ENCODE results near the gene CASP6.
A peak's percentile ranks its signal among the peaks of the same experiment; 100 is the strongest.

The CASP6 gene

DNA sequence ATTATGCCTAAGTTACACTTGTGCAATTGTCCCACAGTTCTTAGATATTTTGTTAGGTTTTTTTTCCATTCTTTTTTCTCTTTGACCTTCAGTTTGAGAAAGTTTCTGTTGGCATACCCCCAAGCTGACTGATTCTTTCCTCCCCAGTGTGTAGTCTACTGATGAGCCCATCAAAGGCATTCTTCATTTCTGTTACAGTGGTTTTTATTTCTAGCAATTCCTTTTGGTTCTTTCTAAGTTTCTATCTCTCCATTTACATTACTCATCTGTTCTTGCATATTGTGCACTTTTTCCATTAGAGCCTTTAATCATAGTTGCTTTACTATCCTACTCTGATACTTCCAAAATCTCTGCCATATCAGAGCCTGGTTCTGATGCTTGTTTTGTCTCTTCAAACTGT, 31.9 kb downstream of the CASP6 start:
- no peak for DNase-seq (ENCODE audit: low spot score)

- no peak for DNase-seq (ENCODE audit: low spot score)
These were observed 37.3 kb downstream of the CASP6 start for GRCh38 chr4:109665783-109666485.

DNA sequence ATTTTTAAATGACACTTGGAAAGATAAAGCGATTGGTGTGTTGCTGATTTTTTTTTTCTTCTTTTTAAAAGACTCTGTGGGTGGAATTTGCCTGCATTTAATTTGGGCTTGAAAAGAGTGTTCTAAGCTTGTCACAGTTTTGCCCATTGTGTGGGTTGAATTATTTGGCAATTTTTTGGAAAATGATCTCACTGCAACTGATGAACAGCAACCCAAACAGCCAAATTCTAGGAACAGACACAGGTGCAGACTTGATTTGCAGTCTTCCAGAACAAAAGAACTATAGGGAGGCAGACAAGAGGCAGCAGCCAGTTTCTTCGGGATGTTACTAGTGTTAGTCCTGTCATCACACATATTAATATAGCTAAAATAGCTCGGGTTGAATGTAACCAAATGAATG, 40.5 kb downstream of the CASP6 start:
- no peak for DNase-seq (ENCODE audit: low spot score)

DNA sequence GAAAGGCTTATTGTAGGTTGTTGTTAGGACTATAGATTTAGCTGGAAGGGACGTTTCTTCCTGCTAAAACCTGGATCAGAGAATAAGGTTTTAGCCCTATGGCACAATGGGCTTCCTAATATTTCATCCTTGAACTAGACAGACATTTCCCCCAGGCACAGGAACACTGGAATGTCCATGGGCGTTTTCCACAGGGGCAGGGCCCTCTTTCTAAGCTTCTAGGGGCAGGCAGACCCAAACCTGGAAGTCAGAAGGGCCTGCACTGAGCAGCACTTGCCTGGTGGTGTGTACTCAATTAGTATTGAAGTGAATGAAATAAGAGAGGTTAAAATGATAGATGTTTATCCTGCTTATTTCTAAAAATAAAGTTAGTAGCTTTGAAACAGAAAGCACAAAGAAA, 41.1 kb downstream of the CASP6 start:
- no peak for DNase-seq (ENCODE audit: low spot score)

- DNase-seq (ENCODE audit: low spot score), result peak; percentile 18
These were observed 44.3 kb downstream of the CASP6 start for GRCh38 chr4:109658871-109659410.

- DNase-seq (ENCODE audit: low spot score), result no peak
These were observed 45.3 kb downstream of the CASP6 start for GRCh38 chr4:109657854-109658418.

- DNase-seq (ENCODE audit: low spot score), result no peak
These were observed 47.8 kb downstream of the CASP6 start for GRCh38 chr4:109655396-109655795.

- peak; percentile 77 for DNase-seq (ENCODE audit: low spot score)
These were observed 53.4 kb downstream of the CASP6 start for GRCh38 chr4:109649872-109650271.

GRCh38 chr4:109648997-109649575, 54.2 kb downstream of the CASP6 start:
- no peak for DNase-seq (ENCODE audit: low spot score)

DNA sequence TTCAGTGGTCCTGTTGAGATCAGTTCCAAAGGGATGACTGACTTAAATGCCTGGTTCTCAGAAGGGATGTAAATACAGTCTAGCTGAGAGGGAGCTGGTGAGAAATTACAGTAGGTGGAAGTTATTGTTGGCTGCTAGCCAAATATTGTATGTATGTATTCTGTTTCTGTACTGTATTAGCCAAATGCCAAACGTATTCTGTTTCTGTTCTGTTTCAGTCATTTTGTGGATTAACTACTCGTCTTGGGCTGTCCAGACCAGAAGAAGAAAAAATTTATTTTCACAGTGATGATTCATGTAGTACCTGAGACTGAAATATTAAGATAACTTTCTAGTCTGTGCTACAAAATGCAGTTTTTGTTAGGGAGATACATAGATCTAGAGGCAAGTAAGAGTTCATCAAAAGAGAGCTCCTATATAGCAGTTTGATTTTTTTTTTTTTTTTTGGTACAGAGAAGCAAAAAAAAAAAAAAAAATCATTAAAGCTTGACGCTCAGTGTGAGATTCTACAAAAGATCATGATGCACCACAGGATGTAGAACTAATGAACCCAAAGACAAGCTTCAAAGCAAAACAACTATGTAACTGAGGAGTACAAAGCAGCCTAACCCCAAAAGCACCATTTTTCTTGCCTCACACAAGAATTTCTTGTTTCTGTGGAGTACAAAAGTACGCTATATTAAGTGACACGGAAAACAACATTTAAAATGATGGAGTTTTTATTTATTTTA, 54.8 kb downstream of the CASP6 start:
- DNase-seq (ENCODE audit: low spot score), result peak; percentile 60

DNA sequence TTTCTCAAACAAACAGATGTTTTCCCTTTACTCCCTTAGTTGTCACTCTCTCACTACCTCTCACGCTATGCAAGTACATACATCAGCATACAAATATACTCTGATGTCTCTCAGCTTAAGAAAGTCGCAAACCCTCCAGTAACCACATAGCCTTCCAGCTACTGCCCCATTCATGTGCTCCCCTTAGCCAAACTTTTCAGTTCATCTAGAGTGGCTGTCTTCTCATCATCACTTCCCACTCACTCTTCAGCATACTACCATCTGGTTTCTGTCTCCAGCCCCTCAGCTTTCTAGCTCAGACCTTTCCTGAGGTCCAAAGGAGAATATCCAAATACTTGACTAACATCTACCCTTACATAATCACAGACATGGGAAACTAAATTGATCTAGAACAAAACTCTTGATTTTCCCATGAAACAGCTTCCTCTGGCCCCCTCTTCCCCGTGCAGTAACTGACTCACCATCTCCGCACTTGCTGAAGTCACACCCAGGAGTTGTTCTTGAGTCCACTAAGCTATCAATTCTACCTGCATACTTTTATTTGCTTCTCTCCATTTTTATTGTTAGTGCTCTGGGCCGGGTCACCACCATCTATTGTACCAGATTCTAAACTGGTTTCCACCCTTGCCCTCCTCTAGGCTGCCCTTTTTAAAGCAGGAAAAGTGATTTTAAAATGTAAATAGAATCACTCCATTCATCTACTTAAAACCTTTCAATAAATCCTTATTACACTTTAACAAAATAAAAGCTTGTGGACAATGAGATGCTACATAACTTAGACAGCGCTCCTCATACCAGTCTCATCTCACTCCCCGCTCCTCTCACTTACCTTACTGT, 57.2 kb downstream of the CASP6 start:
- DNase-seq (ENCODE audit: low spot score), result no peak

- DNase-seq (ENCODE audit: low spot score), result no peak
These were observed 62.6 kb downstream of the CASP6 start for GRCh38 chr4:109640644-109641043.
